22Rv1 (cell line): ENCODE data around the gene NIPAL4.

Source experiments
- ZFX ChIP-seq: fragments of 450-650 bp; IDR thresholded peaks from 2 replicates; pipeline ENCODE4 v1.6.1; 2017; ENCODE audit warnings: antibody characterized with exemption, borderline replicate concordance
- TF ChIP-seq, protein P1 (sequence below): fragments of 450-650 bp; IDR thresholded peaks from 2 replicates; pipeline ENCODE4 v1.5.1; 2017; ENCODE audit warnings: mild to moderate bottlenecking

DNA sequence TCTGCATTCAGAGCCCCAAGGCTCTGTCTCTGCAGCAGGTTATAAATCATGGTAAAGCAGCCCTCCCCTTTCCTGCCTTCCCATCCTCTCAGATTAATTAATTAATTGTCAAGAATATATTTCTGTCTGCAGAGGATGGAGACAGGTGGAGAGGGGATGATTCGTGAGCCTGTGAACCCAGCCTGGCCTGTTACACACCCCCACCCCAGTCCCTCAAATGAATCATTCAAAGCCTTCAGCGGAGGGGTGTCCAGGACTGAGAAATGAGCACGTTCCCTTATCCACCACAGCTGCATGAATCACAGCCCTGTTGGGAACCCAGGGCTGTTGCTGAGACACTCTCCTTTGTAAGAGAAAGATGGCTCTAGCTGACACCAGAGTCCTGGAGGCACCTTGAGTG, 56.0 kb downstream of the NIPAL4 start:
- TF ChIP-seq, protein P1, sequence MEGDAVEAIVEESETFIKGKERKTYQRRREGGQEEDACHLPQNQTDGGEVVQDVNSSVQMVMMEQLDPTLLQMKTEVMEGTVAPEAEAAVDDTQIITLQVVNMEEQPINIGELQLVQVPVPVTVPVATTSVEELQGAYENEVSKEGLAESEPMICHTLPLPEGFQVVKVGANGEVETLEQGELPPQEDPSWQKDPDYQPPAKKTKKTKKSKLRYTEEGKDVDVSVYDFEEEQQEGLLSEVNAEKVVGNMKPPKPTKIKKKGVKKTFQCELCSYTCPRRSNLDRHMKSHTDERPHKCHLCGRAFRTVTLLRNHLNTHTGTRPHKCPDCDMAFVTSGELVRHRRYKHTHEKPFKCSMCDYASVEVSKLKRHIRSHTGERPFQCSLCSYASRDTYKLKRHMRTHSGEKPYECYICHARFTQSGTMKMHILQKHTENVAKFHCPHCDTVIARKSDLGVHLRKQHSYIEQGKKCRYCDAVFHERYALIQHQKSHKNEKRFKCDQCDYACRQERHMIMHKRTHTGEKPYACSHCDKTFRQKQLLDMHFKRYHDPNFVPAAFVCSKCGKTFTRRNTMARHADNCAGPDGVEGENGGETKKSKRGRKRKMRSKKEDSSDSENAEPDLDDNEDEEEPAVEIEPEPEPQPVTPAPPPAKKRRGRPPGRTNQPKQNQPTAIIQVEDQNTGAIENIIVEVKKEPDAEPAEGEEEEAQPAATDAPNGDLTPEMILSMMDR = no peak
- no peak for TF ChIP-seq ZFX
